Endothelial cell of hepatic sinusoid (primary cell): Measurements from ENCODE around the gene PDIA6.
"Not testable (repeated sequence)": the region's sequence is repeated elsewhere in the genome, so short reads cannot be mapped to it uniquely, and the experiment has no call there.

Experiments
- in situ Hi-C: cut with HindIII; loops from 2 replicates; pipeline ENCODE4 v1.10.0; 2017; ENCODE audit warnings: low sequenced_read_pairs

The PDIA6 gene

DNA sequence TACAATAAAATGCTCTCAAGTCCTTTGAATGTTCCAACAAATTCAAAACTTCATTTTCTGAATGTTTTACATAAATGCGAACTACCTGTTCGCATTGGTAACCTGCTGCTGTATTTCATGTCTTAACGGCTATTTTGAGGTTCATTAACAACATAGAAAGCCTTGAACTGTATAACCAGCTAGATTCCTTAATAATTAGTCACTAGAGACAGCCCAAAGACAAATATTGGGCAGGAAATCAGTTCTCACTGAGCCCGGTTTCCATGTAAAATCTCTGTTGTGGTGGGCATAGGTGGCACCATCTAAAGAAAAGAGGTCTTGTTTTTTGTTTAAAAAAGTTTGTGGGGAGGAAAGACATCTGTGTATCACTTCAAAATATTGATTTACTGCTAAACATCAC, 29.2 kb downstream of the PDIA6 start:
- in situ Hi-C loops = no loop called here

DNA sequence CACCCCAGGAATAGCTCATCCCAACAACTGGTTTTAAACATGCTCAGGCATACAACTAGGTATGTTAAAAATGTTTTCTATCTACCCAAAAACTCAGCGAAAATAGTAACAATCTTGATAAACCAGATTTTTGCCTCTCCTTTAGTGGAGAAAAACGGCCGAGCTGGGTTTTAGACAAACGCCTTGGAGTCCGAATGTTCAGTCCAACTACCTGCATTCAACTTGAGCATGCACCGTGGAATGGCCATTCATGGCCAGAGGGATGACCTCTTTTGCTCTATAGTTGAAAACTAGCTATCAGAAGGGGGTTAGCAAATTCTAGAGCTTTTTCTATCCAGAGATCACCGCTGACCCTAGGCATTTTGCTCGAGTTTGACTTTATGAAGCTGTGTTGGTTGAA, 30.8 kb downstream of the PDIA6 start:
- in situ Hi-C loops = no loop called here

DNA sequence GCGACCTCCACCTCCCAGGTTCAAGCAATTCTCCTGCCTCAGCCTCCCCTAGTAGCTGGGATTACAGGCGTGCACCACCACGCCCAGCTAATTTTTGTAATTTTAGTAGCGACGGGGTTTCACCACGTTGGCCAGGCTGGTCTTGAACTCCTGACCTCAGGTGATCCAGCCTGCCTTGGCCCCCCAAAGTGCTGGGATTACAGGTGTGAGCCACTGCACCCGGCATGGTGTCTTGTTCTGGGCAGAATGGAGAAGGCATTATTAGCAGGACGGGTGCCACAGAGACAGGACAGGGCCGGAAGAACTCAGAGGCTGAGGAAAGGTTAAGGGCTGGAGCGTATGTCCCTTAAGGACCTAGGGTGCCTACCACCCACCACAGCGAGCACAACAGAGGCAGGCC, 31.8 kb downstream of the PDIA6 start:
- in situ Hi-C loops = not testable (repeated sequence)

DNA sequence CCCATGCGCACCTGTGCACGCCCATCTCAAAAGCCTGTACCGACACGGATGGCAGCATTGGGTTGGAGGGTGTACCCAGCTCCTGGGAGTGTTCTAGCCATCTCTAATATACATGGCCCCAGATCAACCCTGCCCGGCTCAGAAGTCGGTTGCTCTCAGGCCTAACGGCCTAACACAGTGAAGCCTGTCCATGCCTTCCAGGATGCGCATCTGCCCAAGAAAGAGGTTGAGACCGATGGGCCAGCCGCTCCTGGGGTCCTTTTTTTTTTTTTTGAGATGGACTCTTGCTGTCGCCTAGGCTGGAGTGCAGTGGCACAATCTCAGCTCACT, 32.1 kb downstream of the PDIA6 start:
- in situ Hi-C loops = no loop called here

DNA sequence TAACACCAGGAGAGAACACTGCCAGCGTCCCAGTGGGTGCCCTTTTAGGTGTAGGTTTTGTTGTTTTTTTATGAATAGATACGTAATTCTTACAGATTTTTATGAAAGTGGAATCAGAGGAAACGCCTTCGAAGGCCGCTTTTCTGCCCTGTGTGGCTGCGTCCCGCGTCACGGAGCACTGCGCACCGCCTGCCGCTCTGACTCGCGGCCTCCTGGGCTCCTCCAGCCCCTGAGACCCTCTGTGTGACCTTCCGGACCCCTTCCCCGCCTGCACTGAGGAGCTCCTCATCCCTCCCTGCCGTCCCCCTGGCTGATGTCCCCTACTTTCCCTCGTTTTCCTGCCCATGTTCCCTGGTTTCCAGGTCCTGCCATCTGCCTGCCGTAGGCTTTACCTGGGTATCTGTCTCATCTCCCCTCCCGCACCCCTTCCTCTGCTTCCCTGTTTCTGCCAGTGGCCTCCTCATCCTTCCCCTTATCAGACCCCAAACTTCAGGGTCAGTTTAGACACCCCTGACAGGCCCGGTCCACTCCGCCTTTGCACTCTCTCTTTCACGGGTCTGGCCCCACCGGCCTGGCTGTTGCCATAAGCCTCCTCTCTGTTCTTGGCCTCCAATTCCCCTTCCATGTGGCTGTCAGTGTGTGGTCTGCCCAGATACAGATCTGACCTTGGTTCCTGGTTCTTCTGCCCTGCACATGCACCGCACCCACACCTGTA, 32.7 kb downstream of the PDIA6 start:
- in situ Hi-C loops = no loop called here

DNA sequence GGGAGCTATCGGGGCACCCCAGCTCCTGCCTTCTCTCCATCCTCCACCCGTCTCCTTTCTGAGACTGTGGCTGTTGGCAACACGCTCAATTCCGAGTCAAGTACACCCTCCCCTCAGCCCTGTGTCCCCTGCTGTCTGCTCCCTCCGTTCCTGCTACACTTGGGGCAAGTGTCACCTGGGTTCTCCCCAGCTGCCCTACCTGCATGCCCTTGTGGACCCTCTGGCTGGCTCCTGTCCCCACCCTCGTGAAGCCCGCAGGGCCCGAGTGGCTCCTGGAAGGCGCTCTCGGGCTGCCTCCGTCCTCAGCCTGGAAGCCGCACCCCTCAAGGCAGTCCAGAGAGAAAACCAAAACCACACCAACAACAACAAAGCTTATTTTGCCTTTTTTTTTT, 33.9 kb downstream of the PDIA6 start:
- in situ Hi-C loops = no loop called here

DNA sequence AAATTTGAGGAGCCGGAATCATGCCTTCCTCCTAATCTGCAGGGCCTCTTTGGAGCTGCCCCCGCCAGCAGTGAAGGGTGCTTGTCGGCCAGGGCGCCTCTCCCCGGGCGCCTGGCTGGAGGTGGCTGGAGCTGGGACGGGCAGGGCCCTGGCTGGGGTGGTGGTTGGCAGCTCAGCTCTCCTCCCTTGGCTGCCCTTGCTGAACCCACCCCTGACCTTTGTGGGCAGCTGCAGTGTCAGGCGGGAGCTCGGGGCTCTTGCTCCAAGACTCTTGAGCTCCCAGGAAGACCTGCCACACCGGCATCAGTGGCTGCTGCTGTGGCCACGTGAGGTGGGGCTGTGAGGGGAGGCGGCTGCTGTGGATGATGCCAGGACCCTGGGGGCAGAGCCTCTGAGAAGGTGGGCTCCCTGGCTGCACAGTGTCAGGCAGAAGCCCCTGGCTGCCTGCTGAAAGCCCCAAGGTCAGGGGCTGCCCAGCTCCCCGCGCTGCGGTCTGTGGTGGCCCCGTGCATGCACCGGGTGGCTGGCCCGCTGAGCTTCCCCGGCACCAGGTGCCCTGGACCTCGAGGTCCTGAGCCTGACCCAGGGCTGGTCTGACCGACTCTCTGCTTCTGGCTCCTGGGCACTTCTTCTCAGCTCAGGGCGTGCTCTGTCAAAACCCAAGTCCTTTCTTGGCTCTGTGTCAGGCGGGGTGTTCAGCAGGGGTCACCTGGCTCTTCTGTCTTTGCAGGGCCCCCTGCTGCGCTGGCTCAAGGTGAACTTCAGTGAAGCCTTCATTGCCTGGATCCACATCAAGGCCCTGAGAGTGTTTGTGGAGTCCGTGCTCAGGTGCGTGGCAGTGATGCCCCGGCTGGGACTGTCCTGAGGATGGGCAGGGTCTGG, 34.5 kb downstream of the PDIA6 start:
- in situ Hi-C loops = no loop called here

DNA sequence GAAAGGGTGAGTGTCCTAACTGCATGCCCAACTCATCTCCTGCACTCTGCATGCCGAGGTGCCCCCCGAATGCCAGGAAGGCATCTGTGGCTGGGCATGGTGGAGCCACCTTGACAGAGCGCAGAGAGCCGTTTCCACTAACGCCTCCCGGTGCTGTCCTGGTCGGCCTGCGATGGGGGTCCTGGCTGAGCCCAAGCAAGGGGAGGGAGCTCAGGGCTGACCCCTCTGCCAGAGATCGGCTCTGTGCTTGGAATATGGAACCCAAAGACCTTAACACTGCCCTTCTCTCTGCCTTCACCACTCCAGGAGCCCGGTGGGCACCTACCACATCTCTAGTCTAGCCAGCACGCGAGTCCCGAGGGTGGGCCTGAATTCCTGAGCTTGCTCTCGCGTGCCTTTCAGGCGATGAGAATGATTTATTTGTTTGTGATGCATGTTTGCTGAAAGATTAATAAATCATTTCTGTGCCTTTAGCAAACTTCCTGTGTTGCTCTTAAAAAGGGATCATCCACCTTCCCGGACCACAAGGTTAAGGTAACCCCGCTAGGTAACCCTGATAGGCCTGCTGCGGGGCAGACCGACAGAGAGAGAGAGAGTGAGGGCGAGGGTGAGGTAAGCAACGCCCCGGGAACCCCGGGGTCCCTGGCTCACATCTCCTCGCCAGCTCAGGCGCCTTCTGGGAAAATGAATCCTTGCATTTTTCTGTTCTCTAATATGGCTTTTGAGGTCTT, 35.3 kb downstream of the PDIA6 start:
- in situ Hi-C loops = no loop called here

DNA sequence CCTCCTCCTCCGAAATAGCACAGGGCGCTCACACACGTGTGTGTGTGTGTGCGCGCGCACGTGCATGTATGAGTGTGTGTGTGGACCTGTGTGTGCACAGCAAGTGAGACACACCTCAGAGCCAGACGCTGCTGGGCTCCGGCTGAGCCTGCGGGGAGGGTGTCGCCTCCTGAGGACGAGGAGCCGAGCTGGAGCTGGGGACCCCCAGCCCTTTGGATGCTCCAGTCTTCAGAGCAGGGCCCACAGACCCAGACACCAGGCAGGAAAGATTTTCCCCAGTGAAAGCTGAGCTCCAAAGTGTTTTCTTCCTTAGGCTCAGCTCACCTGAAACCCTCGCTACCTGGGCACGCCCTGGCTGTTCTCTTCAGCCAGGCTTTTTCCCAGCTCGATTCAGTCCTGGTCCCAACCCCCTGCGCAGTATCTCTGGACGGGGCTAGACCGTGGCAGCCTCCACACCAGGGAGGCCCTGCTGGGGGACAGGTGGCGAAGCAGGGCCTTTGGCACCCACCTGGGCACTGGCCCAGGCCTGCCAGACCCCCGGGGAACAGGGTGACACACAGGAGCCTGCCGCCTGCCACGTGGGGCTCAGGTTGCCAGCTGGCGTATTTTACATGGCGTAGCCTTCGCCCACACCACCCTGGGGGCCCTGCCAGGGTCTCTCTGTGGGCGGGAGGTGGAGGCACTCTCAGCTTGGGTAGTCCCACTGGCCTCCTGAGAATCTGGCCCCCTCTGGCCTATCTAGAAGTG, 36.2 kb downstream of the PDIA6 start:
- in situ Hi-C loops = no loop called here

DNA sequence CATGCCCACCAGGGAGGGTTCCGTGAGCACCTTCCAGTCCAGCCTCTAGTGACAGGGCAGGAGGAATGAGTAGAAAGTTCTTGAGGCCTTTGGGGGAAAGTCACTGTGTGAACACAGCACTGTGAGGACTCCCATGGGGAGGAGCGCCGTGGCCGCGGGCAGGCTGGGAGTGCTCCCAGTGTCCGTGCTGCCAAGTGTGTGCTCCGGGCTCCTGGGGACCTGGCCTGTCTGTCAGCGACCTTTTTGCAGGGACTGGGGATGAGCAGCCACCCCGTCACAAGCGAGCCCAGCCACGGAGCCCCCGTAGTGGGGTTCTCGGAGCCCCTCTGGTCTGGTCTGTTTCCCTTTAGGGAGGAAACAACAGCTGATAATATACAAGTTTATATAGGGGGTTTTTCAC, 36.8 kb downstream of the PDIA6 start:
- in situ Hi-C loops = no loop called here

DNA sequence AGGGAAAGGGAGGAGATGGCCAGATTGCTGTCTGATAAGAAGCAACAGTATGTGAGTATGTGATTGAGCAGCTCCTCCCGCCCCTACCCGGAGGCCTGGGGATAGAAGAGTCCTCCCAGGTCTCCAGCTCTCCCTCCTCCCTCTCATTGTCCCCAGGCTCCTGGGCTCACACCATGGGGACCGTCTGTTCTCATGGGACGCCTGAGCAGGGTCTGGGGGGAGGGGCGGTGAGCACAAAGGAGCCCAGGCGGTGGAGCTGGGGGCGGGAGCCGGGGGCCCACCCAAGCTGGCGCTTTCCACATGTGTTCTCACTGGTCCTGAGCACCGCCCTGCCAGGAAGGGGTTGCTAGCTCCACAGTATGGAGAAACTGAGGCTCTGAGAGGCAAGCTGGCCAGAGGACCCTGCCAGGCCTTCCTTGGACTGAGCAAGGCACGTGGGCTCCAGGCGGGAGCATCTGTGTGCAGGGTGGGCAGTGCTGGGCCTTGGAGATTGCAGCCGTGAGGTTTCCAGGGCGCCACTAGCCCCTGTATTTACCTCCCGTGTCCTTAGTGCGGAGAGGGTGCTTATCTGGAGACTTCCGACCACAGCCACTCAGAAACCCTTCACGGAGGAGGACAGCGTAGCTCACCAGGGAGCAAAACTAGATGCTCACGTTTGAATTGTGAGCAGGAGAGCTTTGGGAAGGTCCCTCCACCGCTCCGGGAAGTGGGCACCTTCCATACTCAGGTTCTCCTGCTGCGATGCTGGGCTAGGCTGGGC, 37.4 kb downstream of the PDIA6 start:
- in situ Hi-C loops = no loop called here

DNA sequence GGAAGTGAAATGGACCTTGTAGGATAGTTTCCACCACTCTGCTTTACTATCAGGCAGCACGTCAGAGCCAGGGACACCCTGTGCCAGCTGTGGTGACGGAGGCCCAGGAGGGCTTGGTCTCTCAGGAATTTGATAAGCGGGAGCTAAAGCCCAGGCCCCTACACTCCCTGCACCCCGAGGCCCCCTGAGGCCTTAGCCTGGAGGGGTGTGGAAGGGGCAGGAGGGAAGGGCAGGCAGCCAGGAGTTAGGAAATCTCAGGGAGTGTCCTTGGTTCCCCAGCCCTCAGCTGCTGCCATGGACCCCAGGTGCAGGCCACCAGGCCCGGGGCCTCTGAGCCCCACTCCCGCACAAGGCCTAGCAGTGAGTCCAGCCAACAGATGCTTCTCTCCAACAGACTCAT, 38.2 kb downstream of the PDIA6 start:
- in situ Hi-C loops = no loop called here

DNA sequence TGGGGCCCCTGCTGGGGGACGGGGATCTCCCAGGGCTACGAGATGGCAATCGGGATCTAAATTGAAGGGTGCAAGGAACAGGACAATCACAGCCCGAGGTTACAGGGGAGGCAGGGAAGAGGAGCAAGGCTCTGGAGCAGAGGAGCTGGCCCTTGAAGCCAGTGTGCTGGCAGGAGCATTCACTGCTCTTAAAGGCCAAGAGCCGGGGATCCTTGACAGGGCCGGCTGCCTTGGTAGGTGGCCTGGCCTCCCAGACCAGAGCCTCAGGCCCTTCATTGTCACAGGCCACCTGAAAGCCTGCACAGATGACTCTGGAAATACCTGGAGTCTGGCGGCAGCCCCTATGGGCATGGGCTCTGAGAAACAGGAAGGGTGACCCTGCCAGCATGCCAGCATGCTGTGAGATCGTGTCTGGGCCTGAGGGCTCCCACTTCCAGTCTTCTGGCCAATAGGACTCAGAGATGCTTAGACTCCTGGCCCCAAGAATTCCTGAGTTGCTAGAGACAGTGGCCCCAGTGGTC, 38.7 kb downstream of the PDIA6 start:
- in situ Hi-C loops = no loop called here

DNA sequence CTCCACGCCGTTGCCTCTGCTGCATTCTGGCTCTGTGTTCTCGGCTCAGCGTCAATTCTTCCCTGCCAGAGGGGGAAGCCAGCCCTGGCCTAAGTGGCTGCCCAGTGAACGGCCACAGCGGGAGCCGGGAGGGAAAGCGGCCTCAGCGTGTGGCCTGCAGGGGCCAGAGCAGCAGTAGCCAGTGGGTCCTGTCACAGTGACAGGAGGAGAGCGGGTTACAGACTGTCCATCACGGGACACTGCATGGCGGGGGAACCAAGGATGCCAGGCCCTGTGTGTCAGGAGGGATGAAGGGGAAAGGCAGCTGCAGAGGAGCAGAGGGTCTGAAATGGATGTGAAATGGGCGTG, 39.7 kb downstream of the PDIA6 start:
- in situ Hi-C loops = no loop called here

DNA sequence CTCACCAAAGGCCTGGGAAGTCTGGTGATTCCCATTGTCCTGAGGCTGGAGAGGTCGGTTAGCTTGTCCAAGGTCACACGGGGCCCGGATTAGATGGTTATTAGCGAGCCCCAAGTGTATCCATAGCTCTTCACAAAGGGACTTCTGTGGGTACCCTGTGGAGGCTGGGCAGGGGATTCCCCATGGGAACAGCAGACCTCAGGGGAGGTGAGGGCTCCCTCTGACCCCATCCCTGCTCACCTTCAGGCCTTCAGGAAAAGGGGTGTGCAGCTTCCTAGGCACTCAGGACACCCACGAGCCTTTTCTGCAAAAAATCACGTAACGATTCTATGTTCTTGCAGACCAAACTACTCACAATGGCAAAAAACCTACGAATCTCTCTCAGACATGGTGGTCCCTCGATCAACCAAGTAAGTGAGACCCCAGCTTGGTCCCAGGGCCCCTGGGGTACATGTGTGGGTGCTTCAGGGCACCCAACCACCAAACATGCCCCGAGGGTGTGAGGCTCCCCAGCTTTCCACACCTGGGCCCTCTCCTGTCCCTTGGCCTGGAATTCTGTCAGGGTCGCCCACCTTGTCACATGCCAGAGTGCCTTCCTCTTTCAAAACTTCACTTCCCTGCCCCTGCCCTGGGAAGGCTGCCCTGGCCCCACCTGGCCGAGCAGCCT, 40.3 kb downstream of the PDIA6 start:
- in situ Hi-C loops = no loop called here

DNA sequence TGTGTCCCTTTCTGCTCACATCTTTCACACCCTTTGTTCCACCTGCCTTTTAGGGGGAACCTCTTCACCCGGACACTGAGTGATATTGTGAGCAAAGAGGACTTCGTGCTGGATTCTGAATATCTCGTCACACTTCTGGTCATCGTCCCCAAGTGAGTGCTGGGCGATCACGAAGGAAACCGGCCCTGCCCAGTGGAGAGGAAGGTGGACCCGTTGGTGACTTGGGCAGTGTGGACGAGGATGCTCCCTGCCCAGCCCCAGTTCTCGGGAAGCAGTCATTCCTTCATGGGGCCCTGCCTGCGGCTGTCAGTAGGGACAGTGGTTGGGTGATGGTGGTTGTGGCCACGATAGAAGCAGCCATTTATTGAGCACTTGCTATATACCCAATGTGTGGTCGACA, 40.8 kb downstream of the PDIA6 start:
- in situ Hi-C loops = no loop called here

DNA sequence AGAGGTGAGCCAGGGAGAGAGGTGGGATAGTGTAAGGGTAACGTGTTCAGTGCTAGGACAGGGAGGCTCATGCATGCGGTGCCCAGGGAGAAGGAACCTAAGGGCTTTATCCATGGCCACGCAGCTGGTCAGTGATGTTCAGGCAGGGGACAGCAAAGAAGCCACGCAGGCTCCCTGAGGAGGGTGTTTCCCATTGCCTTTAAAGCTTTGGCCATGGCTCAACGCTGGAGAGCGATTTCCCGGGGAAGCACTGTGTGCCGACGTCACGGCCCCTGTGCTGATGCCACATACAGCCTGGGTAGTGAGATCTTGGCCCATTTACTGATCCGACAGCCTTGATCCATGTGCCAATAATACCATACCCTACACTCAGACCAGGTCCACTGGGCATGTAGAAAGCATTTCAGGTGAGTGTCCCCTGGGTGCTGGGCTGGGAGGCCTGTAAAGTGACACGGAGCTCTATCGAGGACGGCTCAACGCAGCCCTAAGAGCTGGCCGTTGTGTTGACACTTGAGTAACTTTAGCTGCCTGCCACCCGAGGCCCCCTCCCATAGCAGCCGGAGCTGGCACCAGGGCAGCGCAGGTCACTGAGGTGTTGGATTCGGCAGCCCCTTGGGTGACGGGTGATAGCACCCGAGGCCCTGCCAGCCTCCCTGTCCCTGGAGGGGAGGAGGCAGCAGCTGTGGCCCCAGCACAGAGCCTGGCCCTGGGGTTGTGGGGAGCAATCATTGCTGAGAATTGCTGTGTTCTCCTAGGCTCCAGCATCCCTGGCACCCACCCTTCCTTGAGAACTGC, 41.4 kb downstream of the PDIA6 start:
- in situ Hi-C loops = no loop called here

DNA sequence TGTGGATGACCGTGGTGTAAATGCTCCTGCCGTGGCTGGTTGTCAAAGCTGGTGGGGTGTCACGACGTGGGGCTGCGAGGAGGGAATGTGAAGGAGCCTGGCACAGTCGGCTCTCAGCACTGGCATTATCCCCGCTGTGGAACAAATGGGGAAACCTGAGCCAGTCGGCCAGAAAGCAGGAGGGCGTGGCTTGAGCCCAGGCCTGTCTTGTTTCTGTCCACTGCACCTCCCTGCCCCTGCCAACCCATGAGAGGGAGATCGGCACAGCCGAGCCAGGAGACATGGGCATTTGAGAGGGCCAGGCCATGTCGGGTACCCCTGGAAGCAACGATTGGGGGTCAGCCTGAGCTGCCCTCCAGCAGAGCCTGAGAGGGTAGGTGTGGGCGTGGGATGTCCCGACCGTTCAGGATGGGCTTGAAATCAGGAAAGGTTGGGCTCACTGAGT, 44.5 kb downstream of the PDIA6 start:
- in situ Hi-C loops = no loop called here

DNA sequence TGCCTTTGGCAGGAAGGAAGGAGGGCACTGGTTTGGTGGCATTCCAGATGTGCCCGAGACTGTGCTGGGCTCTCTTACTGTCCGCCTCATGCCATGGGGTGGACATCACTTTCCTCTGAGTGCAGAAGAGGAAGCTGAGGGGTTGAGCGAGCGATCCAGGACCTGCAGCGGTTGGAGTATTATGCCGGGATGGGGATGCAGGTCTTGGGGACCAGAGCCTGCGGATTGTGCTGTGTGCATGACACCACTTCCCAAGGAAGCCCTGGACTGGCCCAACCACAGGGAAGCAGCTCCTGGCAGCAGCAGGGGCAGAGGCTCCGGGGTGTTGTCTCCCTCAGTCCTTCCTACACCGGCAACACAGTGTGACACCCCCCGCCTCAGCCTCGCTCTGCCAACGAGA, 46.7 kb downstream of the PDIA6 start:
- in situ Hi-C loops = no loop called here
